RWPE2 (cell line): Measurements from ENCODE around the gene TXNDC5.

Experiments used
- ATAC-seq: fragments of 200-7000 bp; cut with Tn5 transposase; 3 replicates; pipeline ENCODE4 v1.9.1; 2021; ENCODE audit warnings: low read depth
- DNase-seq: peaks from one replicate; pipeline ENCODE4 v3.0.0-alpha.2; 2020; ENCODE audit warnings: low spot score
- H3K27ac ChIP-seq: fragments of 450-650 bp; 2 replicates; pipeline ENCODE4 v1.5.1; 2017; ENCODE audit warnings: mild to moderate bottlenecking; ENCODE audit not compliant: poor library complexity, severe bottlenecking
- H3K27me3 ChIP-seq: fragments of 250-450 bp; sonication (Bioruptor Pico); 2 replicates; pipeline ENCODE4 v1.5.1; 2021; ENCODE audit warnings: mild to moderate bottlenecking, moderate library complexity; ENCODE audit not compliant: insufficient read depth, poor library complexity, severe bottlenecking
- H3K36me3 ChIP-seq: fragments of 250-450 bp; sonication (Bioruptor Pico); 2 replicates; pipeline ENCODE4 v1.5.1; 2020; ENCODE audit warnings: low read depth, mild to moderate bottlenecking, moderate library complexity
- H3K4me1 ChIP-seq: fragments of 250-450 bp; sonication (Bioruptor Pico); 2 replicates; pipeline ENCODE4 v1.5.1; 2021; ENCODE audit warnings: mild to moderate bottlenecking, moderate library complexity; ENCODE audit not compliant: insufficient read depth, poor library complexity, severe bottlenecking
- H3K4me3 ChIP-seq: fragments of 250-450 bp; sonication (Bioruptor Pico); 2 replicates; pipeline ENCODE4 v1.5.1; 2021; ENCODE audit warnings: mild to moderate bottlenecking, moderate library complexity; ENCODE audit not compliant: severe bottlenecking
- H3K9me3 ChIP-seq: fragments of 250-450 bp; sonication (Bioruptor Pico); 2 replicates; pipeline ENCODE4 v1.5.1; 2021; ENCODE audit warnings: mild to moderate bottlenecking, moderate library complexity; ENCODE audit not compliant: severe bottlenecking
- TF ChIP-seq, protein P1 (sequence below): fragments of 450-650 bp; IDR thresholded peaks from one replicate; pipeline ENCODE4 v1.5.1; 2017; ENCODE audit warnings: mild to moderate bottlenecking, moderate library complexity; ENCODE audit not compliant: poor library complexity, severe bottlenecking

TXNDC5 gene

DNA sequence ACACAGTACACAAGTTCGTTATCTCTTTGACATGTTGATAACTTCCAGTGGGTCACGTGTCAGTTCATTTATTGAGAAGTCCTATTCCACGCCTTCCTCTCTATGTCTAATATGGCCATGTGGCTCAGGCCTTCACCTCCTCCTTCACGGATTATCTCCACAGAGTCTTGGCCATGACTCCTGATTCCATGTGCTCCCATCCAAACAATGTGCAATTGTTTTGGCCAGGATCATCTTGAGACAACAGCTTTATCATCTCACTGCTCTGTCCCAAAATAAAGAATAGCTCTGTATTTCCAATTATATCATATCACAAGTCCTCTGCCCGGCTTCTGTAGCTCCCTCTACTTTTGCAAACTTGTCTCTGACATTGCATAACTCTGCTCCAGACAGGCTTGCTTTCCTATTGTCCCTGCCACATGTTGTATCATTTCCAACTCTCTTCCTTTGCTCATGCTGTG lies 11.1 kb upstream of the TXNDC5 start:
- Histone ChIP-seq H3K36me3 (no peaks in the 10 kb centered on the region), H3K27me3 (no peaks in the 10 kb centered on the region), H3K27ac (no peak overlapping the region), H3K4me1 (peaks cover 10% of the 10 kb centered on the region), H3K4me3 (no peak overlapping the region), H3K9me3 (peaks cover 4% of the 10 kb centered on the region)
- TF ChIP-seq, protein P1, sequence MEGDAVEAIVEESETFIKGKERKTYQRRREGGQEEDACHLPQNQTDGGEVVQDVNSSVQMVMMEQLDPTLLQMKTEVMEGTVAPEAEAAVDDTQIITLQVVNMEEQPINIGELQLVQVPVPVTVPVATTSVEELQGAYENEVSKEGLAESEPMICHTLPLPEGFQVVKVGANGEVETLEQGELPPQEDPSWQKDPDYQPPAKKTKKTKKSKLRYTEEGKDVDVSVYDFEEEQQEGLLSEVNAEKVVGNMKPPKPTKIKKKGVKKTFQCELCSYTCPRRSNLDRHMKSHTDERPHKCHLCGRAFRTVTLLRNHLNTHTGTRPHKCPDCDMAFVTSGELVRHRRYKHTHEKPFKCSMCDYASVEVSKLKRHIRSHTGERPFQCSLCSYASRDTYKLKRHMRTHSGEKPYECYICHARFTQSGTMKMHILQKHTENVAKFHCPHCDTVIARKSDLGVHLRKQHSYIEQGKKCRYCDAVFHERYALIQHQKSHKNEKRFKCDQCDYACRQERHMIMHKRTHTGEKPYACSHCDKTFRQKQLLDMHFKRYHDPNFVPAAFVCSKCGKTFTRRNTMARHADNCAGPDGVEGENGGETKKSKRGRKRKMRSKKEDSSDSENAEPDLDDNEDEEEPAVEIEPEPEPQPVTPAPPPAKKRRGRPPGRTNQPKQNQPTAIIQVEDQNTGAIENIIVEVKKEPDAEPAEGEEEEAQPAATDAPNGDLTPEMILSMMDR = no peak
- ATAC-seq (no peak), DNase-seq (no peak)

DNA sequence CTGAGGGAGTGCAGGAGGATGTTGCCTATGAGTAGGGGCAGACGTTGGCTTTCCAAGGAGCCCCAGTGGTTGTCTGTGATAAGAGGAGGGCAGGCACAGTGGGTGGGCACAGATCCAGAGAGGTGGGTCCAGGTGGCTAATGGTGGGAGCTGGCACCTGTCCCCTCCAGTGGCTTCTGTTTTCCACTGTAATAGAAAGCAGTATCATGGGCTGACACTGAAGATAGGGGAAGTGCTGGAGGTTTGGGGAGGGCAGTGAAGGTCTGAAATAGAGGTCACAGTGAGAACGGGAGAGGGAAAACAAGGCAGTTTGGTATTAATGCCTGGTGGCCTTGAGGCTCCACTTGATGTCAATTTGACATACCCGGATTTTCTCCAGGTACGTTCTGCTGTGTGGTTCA lies 10.5 kb upstream of the TXNDC5 start:
- no peak overlapping the region for H3K27ac ChIP-seq
- H3K4me3 ChIP-seq = no peak overlapping the region
- no peaks in the 10 kb centered on the region for H3K36me3 ChIP-seq
- ATAC-seq (no peak), DNase-seq (no peak)
- TF ChIP-seq, protein P1 = no peak
- H3K4me1 ChIP-seq = peaks cover 10% of the 10 kb centered on the region
- no peaks in the 10 kb centered on the region for H3K27me3 ChIP-seq
- peaks cover 4% of the 10 kb centered on the region for H3K9me3 ChIP-seq

DNA sequence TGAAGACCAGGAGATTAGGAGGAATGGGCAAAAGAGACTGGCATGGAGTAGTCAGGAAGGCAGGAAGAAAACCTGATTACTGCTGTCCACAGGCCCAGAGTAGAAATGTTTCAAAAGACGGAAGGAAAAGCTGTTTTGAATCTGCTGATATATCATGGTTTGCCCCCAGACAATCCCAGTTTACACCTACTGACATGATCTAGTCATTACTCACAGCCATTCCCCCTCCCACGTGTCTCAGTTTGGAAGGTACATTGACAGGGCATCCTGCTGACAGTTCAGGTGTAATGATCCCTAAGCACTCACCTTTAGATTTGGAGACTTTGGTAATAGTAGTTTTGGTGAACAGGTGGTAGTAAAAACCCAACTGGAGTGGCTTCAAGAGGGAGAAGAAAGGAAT lies 9.8 kb upstream of the TXNDC5 start:
- no peaks in the 10 kb centered on the region for H3K36me3 ChIP-seq
- DNase-seq (no peak), ATAC-seq (peak; percentile 86)
- peaks cover 10% of the 10 kb centered on the region for H3K4me1 ChIP-seq
- H3K4me3 ChIP-seq = no peak overlapping the region
- TF ChIP-seq, protein P1 = no peak
- H3K27me3 ChIP-seq = no peaks in the 10 kb centered on the region
- no peaks in the 10 kb centered on the region for H3K9me3 ChIP-seq
- no peak overlapping the region for H3K27ac ChIP-seq

DNA sequence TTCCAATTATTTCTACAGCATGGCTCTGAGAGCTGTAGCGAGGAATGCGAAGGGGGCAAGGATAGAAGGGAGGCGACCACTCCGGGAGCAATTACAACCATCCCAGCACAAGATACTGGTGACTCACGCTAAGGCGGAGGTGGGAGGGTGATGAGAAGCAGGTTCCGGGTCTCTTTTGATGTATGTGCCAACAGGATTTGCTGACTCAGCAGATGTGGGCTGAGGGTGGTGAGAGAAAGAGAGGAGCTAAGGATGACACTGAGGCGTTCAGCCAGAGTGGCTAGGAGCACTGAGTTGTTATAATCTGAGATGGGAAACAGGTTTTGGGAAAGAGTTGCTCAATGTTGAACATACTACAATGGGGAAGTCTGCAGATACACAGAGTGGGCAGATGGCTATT lies 9.3 kb upstream of the TXNDC5 start:
- H3K27ac ChIP-seq = no peak overlapping the region
- no peaks in the 10 kb centered on the region for H3K9me3 ChIP-seq
- H3K4me1 ChIP-seq = peaks cover 10% of the 10 kb centered on the region
- DNase-seq (peak; percentile 78), ATAC-seq (peak; percentile 76)
- H3K36me3 ChIP-seq = no peaks in the 10 kb centered on the region
- TF ChIP-seq, protein P1 = no peak
- H3K27me3 ChIP-seq = no peaks in the 10 kb centered on the region
- no peak overlapping the region for H3K4me3 ChIP-seq

DNA sequence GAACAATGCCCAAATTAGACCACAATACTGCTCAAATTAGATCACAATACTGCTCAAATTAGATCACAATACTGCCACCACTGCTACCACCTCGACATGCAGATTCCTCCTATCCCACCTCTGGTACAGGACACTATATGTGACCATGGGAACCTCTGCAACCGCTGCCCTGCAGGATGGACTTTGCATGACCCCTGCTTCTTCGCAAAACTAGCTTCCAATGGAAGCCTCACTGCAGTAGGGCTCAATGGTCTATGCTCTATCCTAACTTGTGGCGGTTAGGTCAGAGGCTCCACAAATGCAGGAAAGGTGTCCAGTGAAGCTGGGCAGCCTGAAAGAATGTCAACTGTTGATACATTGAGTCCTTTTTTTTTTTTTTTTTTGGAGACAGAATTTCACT lies 7.8 kb upstream of the TXNDC5 start:
- TF ChIP-seq, protein P1 = no peak
- H3K4me3 ChIP-seq = no peak overlapping the region
- H3K27ac ChIP-seq = no peak overlapping the region
- DNase-seq = no peak
- no peaks in the 10 kb centered on the region for H3K27me3 ChIP-seq
- H3K4me1 ChIP-seq = peaks cover 10% of the 10 kb centered on the region
- ATAC-seq = no peak
- H3K36me3 ChIP-seq = no peaks in the 10 kb centered on the region
- H3K9me3 ChIP-seq = no peaks in the 10 kb centered on the region
